Liver (tissue), 9 donors: ENCODE data around the gene CD300LG. TPM values are rescaled to one million over a fixed set of nuclear protein-coding genes. Genes with fewer than 3 reads are reported as not detected.

Source experiments
- DNase-seq: peaks from one replicate; pipeline ENCODE4 v3.0.0-alpha.2; 2017; ENCODE audit warnings: low spot score
- H3K27ac ChIP-seq, 2 donors: one replicate each; pipeline ENCODE4 v1.7.0; 2013; ENCODE audit warnings: inconsistent platforms in 2 of 2, low read length in 2 of 2, control low read depth in 1 of 2, low read depth in 1 of 2, mild to moderate bottlenecking in 1 of 2
- H3K27me3 ChIP-seq, 4 donors: one replicate each; pipeline versions ENCODE4 v1.6.1 to v1.7.0; 2013; ENCODE audit warnings: low read length in 3 of 4, inconsistent platforms in 1 of 4, mild to moderate bottlenecking in 1 of 4, moderate library complexity in 1 of 4; ENCODE audit not compliant: control insufficient read depth in 4 of 4, insufficient read depth in 4 of 4
- H3K36me3 ChIP-seq, 4 donors: one replicate each; pipeline versions ENCODE4 v1.6.1 to v1.7.0; 2013; ENCODE audit warnings: low read length in 3 of 4, mild to moderate bottlenecking in 3 of 4, low read depth in 1 of 4, moderate library complexity in 1 of 4; ENCODE audit not compliant: control insufficient read depth in 4 of 4, insufficient read depth in 3 of 4
- H3K4me1 ChIP-seq, 4 donors: one replicate each; pipeline versions ENCODE4 v1.6.1 to v1.7.0; 2013; ENCODE audit warnings: low read length in 3 of 4, mild to moderate bottlenecking in 3 of 4, moderate library complexity in 1 of 4; ENCODE audit not compliant: control insufficient read depth in 4 of 4, insufficient read depth in 4 of 4
- H3K4me3 ChIP-seq, 3 donors: one replicate each; pipeline versions ENCODE4 v1.6.1 to v1.7.0; 2013; ENCODE audit warnings: low read length in 3 of 3, control low read depth in 1 of 3, low read depth in 1 of 3, mild to moderate bottlenecking in 1 of 3
- H3K9ac ChIP-seq, 2 donors: one replicate each; pipeline ENCODE4 v1.7.0; 2013; ENCODE audit warnings: low read length in 2 of 2, mild to moderate bottlenecking in 2 of 2, moderate library complexity in 2 of 2, control low read depth in 1 of 2, low read depth in 1 of 2
- H3K9me3 ChIP-seq, 4 donors: one replicate each; pipeline versions ENCODE4 v1.6.1 to v1.7.0; 2013; ENCODE audit warnings: low read length in 3 of 4; ENCODE audit not compliant: control insufficient read depth in 4 of 4
- EGR1 ChIP-seq, 2 donors: IDR thresholded peaks; 2 replicates each; pipeline ENCODE4 v1.6.1; 2016 to 2018; ENCODE audit warnings: antibody characterized with exemption in 2 of 2, low read depth in 2 of 2
- FOXA1 ChIP-seq: IDR thresholded peaks from 2 replicates; pipeline ENCODE4 v1.6.1; 2016; ENCODE audit warnings: antibody characterized with exemption
- FOXA2 ChIP-seq: IDR thresholded peaks from 2 replicates; pipeline ENCODE4 v1.6.1; 2016; ENCODE audit warnings: antibody characterized with exemption
- GABPA ChIP-seq, 2 donors: IDR thresholded peaks in 1 of 2; conservative IDR thresholded peaks in 1 of 2; 2 replicates each; pipeline ENCODE4 v1.6.1; 2016; ENCODE audit warnings: antibody characterized with exemption in 2 of 2, mild to moderate bottlenecking in 1 of 2, moderate library complexity in 1 of 2
- HNF4A ChIP-seq, 2 donors: conservative IDR thresholded peaks; 2 replicates each; pipeline ENCODE4 v1.6.1; 2016; ENCODE audit warnings: antibody characterized with exemption in 2 of 2, mild to moderate bottlenecking in 2 of 2
- JUND ChIP-seq, 2 donors: IDR thresholded peaks; 2 replicates each; pipeline ENCODE4 v1.6.1; 2016; ENCODE audit warnings: antibody characterized with exemption in 2 of 2
- NR2F2 ChIP-seq: IDR thresholded peaks from 2 replicates; pipeline ENCODE4 v1.6.1; 2016; ENCODE audit warnings: antibody characterized with exemption
- RAD21 ChIP-seq, 2 donors: IDR thresholded peaks; 2 replicates each; pipeline ENCODE4 v1.6.1; 2016; ENCODE audit warnings: antibody characterized with exemption in 2 of 2, mild to moderate bottlenecking in 2 of 2
- SP1 ChIP-seq: IDR thresholded peaks from 2 replicates; pipeline ENCODE4 v1.6.1; 2018; ENCODE audit warnings: antibody characterized with exemption, mild to moderate bottlenecking
- TAF1 ChIP-seq: conservative IDR thresholded peaks from 2 replicates; pipeline ENCODE4 v1.6.1; 2016; ENCODE audit warnings: antibody characterized with exemption, mild to moderate bottlenecking
- YY1 ChIP-seq: IDR thresholded peaks from 2 replicates; pipeline ENCODE4 v1.6.1; 2016; ENCODE audit warnings: antibody characterized with exemption, mild to moderate bottlenecking
- WGBS: extraction: QIAGEN DNeasy Blood & Tissue Kit; methylation state at CpG from one replicate; pipeline ENCODE4 v1.1.7; 2013; 5-methylcytosine and 5-hydroxymethylcytosine counted together
- polyA plus RNA-seq, 2 donors: library from polyadenylated mRNA; stranded (reverse) in 1 of 2; unstranded in 1 of 2; fragments of 200-250 nt in 1 of 2; fragments of >200 nt in 1 of 2; fragmentation: Nextera tagmentation in 1 of 2; extraction: Ambion mirVana in 1 of 2; gene quantifications; one replicate each; pipeline versions ENCODE4 v1.2.1 to v1.2.3, GENCODE V29; 2013 to 2015
- total RNA-seq, 2 donors: library from RNA; depleted of rRNA; stranded (reverse); fragments of >200 nt; gene quantifications; one replicate each; pipeline ENCODE4 v1.2.3, GENCODE V29; 2014
- TF ChIP-seq, protein P1 (sequence below): IDR thresholded peaks from 2 replicates; pipeline ENCODE4 v1.6.1; 2016; ENCODE audit warnings: antibody characterized with exemption, mild to moderate bottlenecking
- TF ChIP-seq, protein P2 (sequence below): IDR thresholded peaks from 2 replicates; pipeline ENCODE4 v1.6.1; 2016; ENCODE audit warnings: antibody characterized with exemption
- TF ChIP-seq, protein P3 (sequence below): IDR thresholded peaks from 2 replicates; pipeline ENCODE4 v1.6.1; 2016; ENCODE audit warnings: antibody characterized with exemption
- donor health status: healthy.
- donor health status: healthy.
- donor health status: healthy.
- donor health status: healthy.
- donor health status: healthy.

The CD300LG gene
- total and polyA plus RNA-seq, 4 donors = 0.14 to 0.58 (median 0.20) TPM

DNA sequence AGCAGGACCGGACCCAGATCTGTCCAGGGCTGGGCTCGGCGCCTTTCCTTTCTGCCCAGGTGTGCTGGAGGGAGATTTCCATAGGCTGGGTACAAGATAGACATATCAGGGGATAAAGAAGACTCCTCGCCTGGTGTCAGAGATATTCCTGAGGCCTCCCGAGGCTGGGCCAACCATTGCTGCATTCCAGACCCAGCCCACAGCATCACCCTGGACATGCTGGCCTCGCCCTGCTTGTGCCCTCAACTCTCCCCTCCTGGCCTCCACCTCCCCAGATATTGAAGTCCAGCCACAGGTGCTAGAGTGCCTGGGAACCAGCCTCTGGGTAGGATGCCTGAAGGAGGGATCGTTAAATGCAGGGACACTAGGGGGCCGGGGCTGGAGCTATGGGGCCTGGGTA is 2.1 kb downstream of the CD300LG start:
- Histone ChIP-seq H3K9ac (no peak overlapping the region), H3K27ac (no peak overlapping the region), H3K36me3 (no peaks in the 10 kb centered on the region), H3K9me3 (no peaks in the 10 kb centered on the region), H3K4me1 (peaks cover 0 to 6% (median 3%) of the 10 kb centered on the region in 4 donors), H3K27me3 (no peaks in the 10 kb centered on the region), H3K4me3 (no peak overlapping the region)
- WGBS = 93% methylated on average over 8 of the region's 8 CpGs
- TF ChIP-seq, protein P1, sequence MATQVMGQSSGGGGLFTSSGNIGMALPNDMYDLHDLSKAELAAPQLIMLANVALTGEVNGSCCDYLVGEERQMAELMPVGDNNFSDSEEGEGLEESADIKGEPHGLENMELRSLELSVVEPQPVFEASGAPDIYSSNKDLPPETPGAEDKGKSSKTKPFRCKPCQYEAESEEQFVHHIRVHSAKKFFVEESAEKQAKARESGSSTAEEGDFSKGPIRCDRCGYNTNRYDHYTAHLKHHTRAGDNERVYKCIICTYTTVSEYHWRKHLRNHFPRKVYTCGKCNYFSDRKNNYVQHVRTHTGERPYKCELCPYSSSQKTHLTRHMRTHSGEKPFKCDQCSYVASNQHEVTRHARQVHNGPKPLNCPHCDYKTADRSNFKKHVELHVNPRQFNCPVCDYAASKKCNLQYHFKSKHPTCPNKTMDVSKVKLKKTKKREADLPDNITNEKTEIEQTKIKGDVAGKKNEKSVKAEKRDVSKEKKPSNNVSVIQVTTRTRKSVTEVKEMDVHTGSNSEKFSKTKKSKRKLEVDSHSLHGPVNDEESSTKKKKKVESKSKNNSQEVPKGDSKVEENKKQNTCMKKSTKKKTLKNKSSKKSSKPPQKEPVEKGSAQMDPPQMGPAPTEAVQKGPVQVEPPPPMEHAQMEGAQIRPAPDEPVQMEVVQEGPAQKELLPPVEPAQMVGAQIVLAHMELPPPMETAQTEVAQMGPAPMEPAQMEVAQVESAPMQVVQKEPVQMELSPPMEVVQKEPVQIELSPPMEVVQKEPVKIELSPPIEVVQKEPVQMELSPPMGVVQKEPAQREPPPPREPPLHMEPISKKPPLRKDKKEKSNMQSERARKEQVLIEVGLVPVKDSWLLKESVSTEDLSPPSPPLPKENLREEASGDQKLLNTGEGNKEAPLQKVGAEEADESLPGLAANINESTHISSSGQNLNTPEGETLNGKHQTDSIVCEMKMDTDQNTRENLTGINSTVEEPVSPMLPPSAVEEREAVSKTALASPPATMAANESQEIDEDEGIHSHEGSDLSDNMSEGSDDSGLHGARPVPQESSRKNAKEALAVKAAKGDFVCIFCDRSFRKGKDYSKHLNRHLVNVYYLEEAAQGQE = no peak
- TF ChIP-seq HNF4A (conservative IDR thresholded peaks at IDR 0.05) = no peak
- no peak for TF ChIP-seq FOXA2
- TF ChIP-seq RAD21 (IDR thresholded peaks at IDR 0.05) = no peak
- no peak for TF ChIP-seq TAF1
- TF ChIP-seq SP1 = no peak
- no peak for TF ChIP-seq GABPA (IDR thresholded peaks at IDR 0.05 in 1 of 2, conservative IDR thresholded peaks at IDR 0.05 in 1 of 2)
- no peak for TF ChIP-seq EGR1 (IDR thresholded peaks at IDR 0.05; ENCODE audit: low read depth in 2 of 2)
- TF ChIP-seq, protein P2, sequence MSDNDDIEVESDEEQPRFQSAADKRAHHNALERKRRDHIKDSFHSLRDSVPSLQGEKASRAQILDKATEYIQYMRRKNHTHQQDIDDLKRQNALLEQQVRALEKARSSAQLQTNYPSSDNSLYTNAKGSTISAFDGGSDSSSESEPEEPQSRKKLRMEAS = no peak
- TF ChIP-seq, protein P3, sequence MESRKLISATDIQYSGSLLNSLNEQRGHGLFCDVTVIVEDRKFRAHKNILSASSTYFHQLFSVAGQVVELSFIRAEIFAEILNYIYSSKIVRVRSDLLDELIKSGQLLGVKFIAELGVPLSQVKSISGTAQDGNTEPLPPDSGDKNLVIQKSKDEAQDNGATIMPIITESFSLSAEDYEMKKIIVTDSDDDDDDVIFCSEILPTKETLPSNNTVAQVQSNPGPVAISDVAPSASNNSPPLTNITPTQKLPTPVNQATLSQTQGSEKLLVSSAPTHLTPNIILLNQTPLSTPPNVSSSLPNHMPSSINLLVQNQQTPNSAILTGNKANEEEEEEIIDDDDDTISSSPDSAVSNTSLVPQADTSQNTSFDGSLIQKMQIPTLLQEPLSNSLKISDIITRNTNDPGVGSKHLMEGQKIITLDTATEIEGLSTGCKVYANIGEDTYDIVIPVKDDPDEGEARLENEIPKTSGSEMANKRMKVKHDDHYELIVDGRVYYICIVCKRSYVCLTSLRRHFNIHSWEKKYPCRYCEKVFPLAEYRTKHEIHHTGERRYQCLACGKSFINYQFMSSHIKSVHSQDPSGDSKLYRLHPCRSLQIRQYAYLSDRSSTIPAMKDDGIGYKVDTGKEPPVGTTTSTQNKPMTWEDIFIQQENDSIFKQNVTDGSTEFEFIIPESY = no peak
- no peak for TF ChIP-seq JUND (IDR thresholded peaks at IDR 0.05)
- TF ChIP-seq FOXA1 = no peak
- no peak for DNase-seq

DNA sequence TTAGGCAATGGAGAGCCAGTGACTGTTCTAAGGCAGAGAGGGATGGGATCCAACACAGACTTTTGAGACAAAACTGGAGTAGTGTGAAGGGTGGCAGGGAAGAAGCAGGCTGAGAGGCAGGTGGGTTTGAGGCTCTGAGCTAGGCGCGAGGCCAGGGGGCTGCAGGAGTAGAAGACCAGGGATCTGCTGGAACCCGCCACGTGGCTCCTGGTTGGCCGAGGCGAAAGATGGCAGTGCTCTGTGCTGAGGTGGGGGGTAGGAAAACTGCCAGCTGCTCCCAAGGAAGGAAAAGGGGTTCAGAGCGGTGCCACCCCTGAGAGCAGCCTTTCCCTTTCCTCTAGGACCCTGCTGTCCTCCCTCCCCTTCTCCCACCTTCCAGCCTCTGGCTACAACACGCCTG is 5.6 kb downstream of the CD300LG start:
- no peak for DNase-seq
- Histone ChIP-seq H3K27ac (no peak overlapping the region), H3K27me3 (no peaks in the 10 kb centered on the region), H3K4me1 (no peaks in the 10 kb centered on the region), H3K4me3 (no peak overlapping the region), H3K9ac (no peak overlapping the region), H3K36me3 (no peaks in the 10 kb centered on the region), H3K9me3 (no peaks in the 10 kb centered on the region)
- 94% methylated on average over 8 of the region's 8 CpGs for WGBS
- TF ChIP-seq, protein P2 = no peak
- TF ChIP-seq FOXA1 = no peak
- no peak for TF ChIP-seq YY1
- TF ChIP-seq TAF1 = no peak
- no peak for TF ChIP-seq NR2F2
